GM18502 (cell line): ENCODE data around the gene DDX17.

Source experiments
- ATAC-seq: cut with Tn5 transposase; IDR thresholded peaks from one replicate; pipeline ENCODE4 v1.9.1; 2021; ENCODE audit warnings: mild to moderate bottlenecking; ENCODE audit not compliant: unreplicated experiment, poor library complexity

Gene DDX17

GRCh38 chr22:38506118-38506962 lies at the start of gene DDX17:
DDX17 (minus strand) TSS chr22:38506311.
- peak; percentile 81 for ATAC-seq

- no peak for ATAC-seq
These were observed 48.2 kb upstream of the DDX17 start for GRCh38 chr22:38554281-38554680.

- ATAC-seq: no peak
These were observed 43.2 kb upstream of the DDX17 start for GRCh38 chr22:38549101-38549894.

- no peak for ATAC-seq
These were observed 34.6 kb upstream of the DDX17 start for GRCh38 chr22:38540701-38541100.

GRCh38 chr22:38531251-38531938 lies 25.3 kb upstream of the DDX17 start:
- no peak for ATAC-seq

GRCh38 chr22:38524429-38524828 lies 18.3 kb upstream of the DDX17 start:
- no peak for ATAC-seq

GRCh38 chr22:38523479-38523878 lies 17.4 kb upstream of the DDX17 start:
- ATAC-seq: no peak

- no peak for ATAC-seq
These were observed 16.9 kb upstream of the DDX17 start for GRCh38 chr22:38523029-38523428.

GRCh38 chr22:38519453-38520250 lies 13.5 kb upstream of the DDX17 start:
- no peak for ATAC-seq

- no peak for ATAC-seq
These were observed 12.5 kb upstream of the DDX17 start for GRCh38 chr22:38518620-38519019.

- no peak for ATAC-seq
These were observed 7.0 kb upstream of the DDX17 start for GRCh38 chr22:38513063-38513462.

- ATAC-seq: no peak
These were observed 4.4 kb upstream of the DDX17 start for GRCh38 chr22:38510416-38510970.

GRCh38 chr22:38505541-38506117 lies 482 bp downstream of the DDX17 start:
- peak; percentile 25 for ATAC-seq

GRCh38 chr22:38504731-38505540 lies 1.2 kb downstream of the DDX17 start:
- ATAC-seq: no peak

- no peak for ATAC-seq
These were observed 3.1 kb downstream of the DDX17 start for GRCh38 chr22:38503021-38503420.

- no peak for ATAC-seq
These were observed 4.1 kb downstream of the DDX17 start for GRCh38 chr22:38501797-38502672.

GRCh38 chr22:38497869-38498268 lies 8.2 kb downstream of the DDX17 start:
- no peak for ATAC-seq

- ATAC-seq: no peak
These were observed 11.2 kb downstream of the DDX17 start for GRCh38 chr22:38494939-38495338.
